T follicular helper cell (primary cell): ENCODE results near the gene STAC.

Source experiments
- DNase-seq: peaks from one replicate; pipeline ENCODE4 v3.0.0-alpha.2; 2020; ENCODE audit warnings: low read depth

The STAC gene

DNA sequence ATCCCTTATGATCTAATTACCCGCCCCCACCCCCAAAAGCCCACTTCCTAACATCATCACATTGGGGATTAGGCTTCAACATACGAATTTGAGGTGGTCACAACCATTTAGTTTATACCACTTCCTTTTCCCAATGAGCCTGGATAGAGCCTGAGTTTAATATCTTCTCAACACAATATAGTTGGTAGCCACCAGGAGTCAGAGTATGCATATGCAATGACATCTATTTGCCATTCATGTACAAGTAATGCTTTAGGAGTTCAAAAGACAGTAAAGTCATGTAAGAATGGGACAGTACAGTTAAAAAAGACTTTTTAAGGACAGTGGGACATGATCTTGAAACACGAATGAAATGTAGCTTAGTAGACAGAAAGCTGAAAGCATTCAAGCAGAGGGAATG is 211.7 kb downstream of the STAC start:
- DNase-seq = no peak

GRCh38 chr3:36595511-36595910 is 215.2 kb downstream of the STAC start:
- no peak for DNase-seq

- no peak for DNase-seq
Observed at GRCh38 chr3:36596419-36596818, 216.1 kb downstream of the STAC start.

DNA sequence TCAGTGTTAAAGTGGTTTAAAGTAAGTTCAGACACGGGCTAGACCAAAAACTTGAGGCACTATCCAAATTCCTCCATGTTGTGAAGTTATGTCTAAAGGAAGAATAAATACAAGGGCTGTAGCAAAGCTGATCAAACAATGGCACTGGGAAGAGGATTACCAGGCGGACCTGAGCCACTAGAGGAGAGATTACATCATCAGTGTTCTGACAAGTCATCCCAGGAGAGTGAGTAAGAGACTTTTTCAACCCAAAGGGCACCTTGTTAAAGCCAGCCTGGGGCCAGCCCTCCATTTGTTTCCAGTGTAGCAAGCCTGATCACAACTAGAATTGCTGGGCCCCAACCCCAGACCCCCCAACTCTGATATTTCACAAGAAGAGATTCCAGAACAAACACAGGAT is 217.1 kb downstream of the STAC start:
- no peak for DNase-seq
